H9 (cell line): ENCODE measurements around the gene ARCN1. TPM values are rescaled to one million over a fixed set of nuclear protein-coding genes. Genes with fewer than 3 reads are reported as not detected.

ENCODE experiments used
- DNase-seq: peaks from one replicate; pipeline ENCODE4 v3.0.0-alpha.2; 2017
- H2AFZ ChIP-seq: one replicate; pipeline ENCODE4 v1.6.1; 2013; ENCODE audit warnings: mild to moderate bottlenecking, low read length, control low read depth, moderate library complexity
- H2AK5ac ChIP-seq: 2 replicates; pipeline ENCODE4 v1.6.1; 2013; ENCODE audit warnings: low read length, control low read depth, mixed read lengths; ENCODE audit not compliant: insufficient read length
- H2BK120ac ChIP-seq: one replicate; pipeline ENCODE4 v1.6.1; 2013; ENCODE audit warnings: low read depth, mild to moderate bottlenecking, low read length, control low read depth, inconsistent platforms; ENCODE audit not compliant: poor library complexity, severe bottlenecking
- H2BK12ac ChIP-seq: 2 replicates; pipeline ENCODE4 v1.6.1; 2013; ENCODE audit warnings: low read length, control low read depth, mixed read lengths, low read depth; ENCODE audit not compliant: insufficient read length
- H2BK15ac ChIP-seq: 2 replicates; pipeline ENCODE4 v1.6.1; 2013; ENCODE audit warnings: low read depth, low read length, control low read depth
- H2BK20ac ChIP-seq: one replicate; pipeline ENCODE4 v1.6.1; 2013; ENCODE audit warnings: low read depth, mild to moderate bottlenecking, low read length, control low read depth, inconsistent platforms; ENCODE audit not compliant: poor library complexity, severe bottlenecking
- H2BK5ac ChIP-seq: 2 replicates; pipeline ENCODE4 v1.6.1; 2013; ENCODE audit warnings: low read length, control low read depth, mixed read lengths; ENCODE audit not compliant: insufficient read length
- H3K14ac ChIP-seq: 2 replicates; pipeline ENCODE4 v1.6.1; 2013; ENCODE audit warnings: low read length, control low read depth; ENCODE audit not compliant: insufficient read depth
- H3K18ac ChIP-seq: 2 replicates; pipeline ENCODE4 v1.6.1; 2013; ENCODE audit warnings: low read depth, mild to moderate bottlenecking, mixed read lengths, low read length, control low read depth; ENCODE audit not compliant: insufficient read length
- H3K23ac ChIP-seq: 2 replicates; pipeline ENCODE4 v1.6.1; 2013; ENCODE audit warnings: low read length, control low read depth, mixed read lengths, low read depth; ENCODE audit not compliant: insufficient read length
- H3K23me2 ChIP-seq: 2 replicates; pipeline ENCODE4 v1.6.1; 2013; ENCODE audit warnings: low read depth, mild to moderate bottlenecking, mixed read lengths, low read length, control low read depth; ENCODE audit not compliant: insufficient read length, poor library complexity, severe bottlenecking
- H3K27ac ChIP-seq: 2 replicates; pipeline ENCODE4 v1.5.1; 2013; ENCODE audit warnings: low read length, control low read depth, mixed read lengths, low read depth; ENCODE audit not compliant: insufficient read length
- H3K27me3 ChIP-seq: 2 replicates; pipeline ENCODE4 v1.6.1; 2013; ENCODE audit warnings: low read length, control low read depth, inconsistent platforms; ENCODE audit not compliant: insufficient read depth
- H3K4ac ChIP-seq: 2 replicates; pipeline ENCODE4 v1.6.1; 2013; ENCODE audit warnings: low read depth, mild to moderate bottlenecking, control low read depth, inconsistent platforms, low read length, moderate library complexity
- H3K4me1 ChIP-seq: 2 replicates; pipeline ENCODE4 v1.6.1; 2013; ENCODE audit warnings: low read length, control low read depth, inconsistent platforms; ENCODE audit not compliant: insufficient read depth
- H3K4me2 ChIP-seq: 2 replicates; pipeline ENCODE4 v1.6.1; 2013; ENCODE audit warnings: low read length, control low read depth, mixed read lengths; ENCODE audit not compliant: insufficient read length, insufficient read depth
- H3K56ac ChIP-seq: 2 replicates; pipeline ENCODE4 v1.6.1; 2013; ENCODE audit warnings: low read depth, mild to moderate bottlenecking, mixed read lengths, low read length, control low read depth; ENCODE audit not compliant: insufficient read length
- H3K79me1 ChIP-seq: 2 replicates; pipeline ENCODE4 v1.6.1; 2013; ENCODE audit warnings: low read depth, mild to moderate bottlenecking, moderate library complexity, low read length, control low read depth, inconsistent platforms; ENCODE audit not compliant: insufficient read depth, poor library complexity, severe bottlenecking
- H3K79me2 ChIP-seq: 2 replicates; pipeline ENCODE4 v1.6.1; 2013; ENCODE audit warnings: low read length, control low read depth, inconsistent platforms; ENCODE audit not compliant: insufficient read depth
- H3K9ac ChIP-seq: 2 replicates; pipeline ENCODE4 v1.6.1; 2013; ENCODE audit warnings: low read length, control low read depth, mixed read lengths; ENCODE audit not compliant: insufficient read length; ENCODE audit errors: extremely low read depth
- H3K9me3 ChIP-seq: one replicate; pipeline ENCODE4 v1.6.1; 2013; ENCODE audit warnings: low read depth, low read length, inconsistent platforms; ENCODE audit not compliant: control insufficient read depth
- H3T11ph ChIP-seq: one replicate; pipeline ENCODE4 v1.6.1; 2013; ENCODE audit warnings: mild to moderate bottlenecking, low read length, control low read depth, inconsistent platforms
- H4K20me1 ChIP-seq: one replicate; pipeline ENCODE4 v1.6.1; 2013; ENCODE audit not compliant: control insufficient read depth, insufficient read length, insufficient read depth
- H4K5ac ChIP-seq: 2 replicates; pipeline ENCODE4 v1.6.1; 2013; ENCODE audit warnings: low read depth, mild to moderate bottlenecking, mixed read lengths, low read length, control low read depth; ENCODE audit not compliant: insufficient read length
- H4K8ac ChIP-seq: replicated peaks from 2 replicates; pipeline ENCODE4 v1.6.1; 2013; ENCODE audit warnings: low read length, control low read depth, mixed read lengths, low read depth; ENCODE audit not compliant: insufficient read length
- H4K91ac ChIP-seq: 2 replicates; pipeline ENCODE4 v1.6.1; 2013; ENCODE audit warnings: low read depth, mild to moderate bottlenecking, moderate library complexity, mixed read lengths, low read length, control low read depth; ENCODE audit not compliant: insufficient read length
- H3K27ac Mint-ChIP-seq, 3 experiments: 2 replicates in 2 of 3; 3 replicates in 1 of 3; pipeline ENCODE4 v1.8.0; 2020 to 2021; ENCODE audit warnings: mixed read lengths in 3 of 3, mild to moderate bottlenecking in 1 of 3, moderate library complexity in 1 of 3
- H3K27me3 Mint-ChIP-seq: 2 replicates; pipeline ENCODE4 v1.8.0; 2021; ENCODE audit warnings: low read depth, mild to moderate bottlenecking, moderate library complexity, mixed read lengths
- H3K36me3 Mint-ChIP-seq, 3 experiments: 2 replicates in 2 of 3; 3 replicates in 1 of 3; pipeline ENCODE4 v1.8.0; 2020 to 2021; ENCODE audit warnings: low read depth in 3 of 3, mixed read lengths in 3 of 3; ENCODE audit not compliant: insufficient read depth in 1 of 3
- H3K4me1 Mint-ChIP-seq, 2 experiments: 2 replicates each; pipeline ENCODE4 v1.8.0; 2020; ENCODE audit warnings: mixed read lengths in 2 of 2
- H3K4me3 Mint-ChIP-seq, 2 experiments: 2 replicates in 1 of 2; 3 replicates in 1 of 2; pipeline ENCODE4 v1.8.0; 2020 to 2021; ENCODE audit warnings: mild to moderate bottlenecking in 2 of 2, mixed read lengths in 2 of 2, moderate library complexity in 1 of 2
- H3K9me3 Mint-ChIP-seq, 2 experiments: 2 replicates in 1 of 2; 3 replicates in 1 of 2; pipeline ENCODE4 v1.8.0; 2020; ENCODE audit warnings: mild to moderate bottlenecking in 2 of 2, mixed read lengths in 2 of 2, moderate library complexity in 1 of 2
- CTCF ChIP-seq: fragments of 200-600 bp; sonication (generic); conservative IDR thresholded peaks from 3 replicates; pipeline ENCODE4 v1.8.0; 2021; ENCODE audit warnings: antibody characterized with exemption, mild to moderate bottlenecking
- WGBS: extraction: QIAGEN DNeasy Blood & Tissue Kit; methylation state at CpG from one replicate; pipeline ENCODE4 v1.1.7; 2013; ENCODE audit warnings: missing lambda C conversion rate, low lambda C conversion rate, mixed read lengths; ENCODE audit not compliant: insufficient read length; ENCODE audit errors: extremely low coverage; 5-methylcytosine and 5-hydroxymethylcytosine counted together
- total RNA-seq: library from RNA; stranded (reverse); gene quantifications from 2 replicates; pipeline ENCODE4 v1.2.1, GENCODE V29; 2021

Gene ARCN1
- total RNA-seq, 1 experiment from 2014 or later = 152 TPM

GRCh38 chr11:118596224-118597146 lies 24.3 kb downstream of the ARCN1 start:
- H2BK15ac ChIP-seq = no peak overlapping the region
- no peak overlapping the region for H3K27ac ChIP-seq
- WGBS = no CpG with 5 or more reads among the region's 16 CpGs
- H3K18ac ChIP-seq = no peak overlapping the region
- no peak overlapping the region for H3K4ac ChIP-seq
- H3K56ac ChIP-seq = no peak overlapping the region
- H2BK5ac ChIP-seq = no peak overlapping the region
- H3K27me3 Mint-ChIP-seq = no peaks in the 10 kb centered on the region
- no peak overlapping the region for H3K23ac ChIP-seq
- H2BK120ac ChIP-seq = no peak overlapping the region
- H3K9me3 Mint-ChIP-seq = no peaks in the 10 kb centered on the region
- H3K36me3 Mint-ChIP-seq = peaks cover 44 to 84% (median 71%) of the 10 kb centered on the region in 3 experiments; a peak in 6 of 7 replicates
- H3K79me2 ChIP-seq = no peaks in the 10 kb centered on the region
- H2BK20ac ChIP-seq = no peak overlapping the region
- H4K91ac ChIP-seq = no peak overlapping the region
- no peak overlapping the region for H3K4me2 ChIP-seq
- H4K20me1 ChIP-seq = no peaks in the 10 kb centered on the region
- H3K79me1 ChIP-seq = no peaks in the 10 kb centered on the region
- no peaks in the 10 kb centered on the region for H3K9me3 ChIP-seq
- H3T11ph ChIP-seq = no peak overlapping the region
- no peak for TF ChIP-seq CTCF
- H2AK5ac ChIP-seq = no peak overlapping the region
- H2BK12ac ChIP-seq = no peak overlapping the region
- H3K4me3 Mint-ChIP-seq = no peak overlapping the region
- no peaks in the 10 kb centered on the region for H3K4me1 Mint-ChIP-seq
- H3K27ac Mint-ChIP-seq = no peak overlapping the region
- H3K27me3 ChIP-seq = no peaks in the 10 kb centered on the region
- DNase-seq = no peak
- H3K9ac ChIP-seq = no peak overlapping the region
- no peak overlapping the region for H4K8ac ChIP-seq
- no peak overlapping the region for H4K5ac ChIP-seq
- no peaks in the 10 kb centered on the region for H3K4me1 ChIP-seq
- H3K14ac ChIP-seq = no peak overlapping the region
- H2AFZ ChIP-seq = no peak overlapping the region
- H3K23me2 ChIP-seq = no peaks in the 10 kb centered on the region
